Activated CD4-positive, alpha-beta T cell treated with anti-CD3 and anti-CD28 coated beads for 24 hours (primary cell): ENCODE results near the gene CORO2A.
A peak's percentile ranks its signal among the peaks of the same experiment; 100 is the strongest.

ENCODE experiments used
- DNase-seq, 2 donors: peaks; one replicate each; pipeline ENCODE4 v3.0.0-alpha.2; 2020; ENCODE audit warnings: low read depth in 2 of 2

The CORO2A gene

GRCh38 chr9:98192503-98193335 lies at the start of gene CORO2A:
Gene CORO2A (minus strand): TSS chr9:98192637. CDS start chr9:98157660, 34,977 bp downstream.
- DNase-seq, result peak; percentile 48 to 65

GRCh38 chr9:98241357-98242300 lies 49.2 kb upstream of the CORO2A start:
- no peak for DNase-seq

- DNase-seq, result no peak
Measured at GRCh38 chr9:98240475-98240874, 48.0 kb upstream of the CORO2A start.

- DNase-seq, result no peak
Measured at GRCh38 chr9:98236901-98237487, 44.6 kb upstream of the CORO2A start.

- no peak for DNase-seq
Measured at GRCh38 chr9:98235126-98235525, 42.7 kb upstream of the CORO2A start.

GRCh38 chr9:98234245-98234825 lies 41.9 kb upstream of the CORO2A start:
- no peak for DNase-seq

GRCh38 chr9:98232926-98233325 lies 40.5 kb upstream of the CORO2A start:
- no peak for DNase-seq

GRCh38 chr9:98231770-98232478 lies 39.5 kb upstream of the CORO2A start:
- DNase-seq, result no peak

GRCh38 chr9:98230789-98231188 lies 38.4 kb upstream of the CORO2A start:
- DNase-seq, result no peak

GRCh38 chr9:98230304-98230703 lies 37.9 kb upstream of the CORO2A start:
- no peak for DNase-seq

- DNase-seq, result no peak
Measured at GRCh38 chr9:98229620-98230019, 37.2 kb upstream of the CORO2A start.

GRCh38 chr9:98229090-98229395 lies 36.6 kb upstream of the CORO2A start:
- no peak for DNase-seq

GRCh38 chr9:98228392-98229089 lies 36.1 kb upstream of the CORO2A start:
- DNase-seq, result no peak

- DNase-seq, result no peak
Measured at GRCh38 chr9:98227883-98228282, 35.4 kb upstream of the CORO2A start.

- DNase-seq, result no peak
Measured at GRCh38 chr9:98226957-98227356, 34.5 kb upstream of the CORO2A start.

- DNase-seq, result no peak
Measured at GRCh38 chr9:98226516-98226915, 34.1 kb upstream of the CORO2A start.

GRCh38 chr9:98225015-98225442 lies 32.6 kb upstream of the CORO2A start:
- DNase-seq, result no peak

GRCh38 chr9:98222885-98223691 lies 30.7 kb upstream of the CORO2A start:
- DNase-seq, result no peak

- no peak for DNase-seq
Measured at GRCh38 chr9:98220911-98221310, 28.5 kb upstream of the CORO2A start.
